Measurements from ENCODE around the gene NR2F1.

The NR2F1 gene

DNA sequence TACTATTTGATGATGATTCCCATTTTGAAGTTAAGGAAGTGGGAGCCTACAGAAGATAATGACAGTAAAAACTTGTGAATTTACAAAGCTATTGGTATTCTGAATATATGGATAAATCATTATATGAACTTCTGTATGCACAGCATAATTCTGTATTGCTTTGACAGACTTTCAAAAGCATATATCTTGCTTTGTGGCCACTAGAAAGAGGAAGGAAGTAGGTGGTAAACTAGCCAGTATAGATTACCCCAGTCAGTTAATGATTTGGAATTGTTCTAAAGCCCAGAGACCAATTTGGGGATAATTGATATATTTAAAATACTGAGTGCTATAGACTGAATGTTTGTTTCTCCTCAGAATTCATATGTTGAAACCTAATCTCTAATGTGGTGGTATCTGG, 53.0 kb downstream of the NR2F1 start:
- DNase-seq (ENCODE audit: low read depth in 1 of 2, low spot score in 1 of 2): no peak

GRCh38 chr5:93636837-93637236, 53.8 kb downstream of the NR2F1 start:
- no peak for DNase-seq (ENCODE audit: low read depth in 1 of 2, low spot score in 1 of 2)

- DNase-seq (ENCODE audit: low read depth in 1 of 2, low spot score in 1 of 2): no peak
Observed at GRCh38 chr5:93637697-93638096, 54.7 kb downstream of the NR2F1 start.

GRCh38 chr5:93642526-93642925, 59.5 kb downstream of the NR2F1 start:
- no peak for DNase-seq (ENCODE audit: low read depth in 1 of 2, low spot score in 1 of 2)

Measured in stimulated activated CD4-positive, alpha-beta T cell treated with anti-CD3 and anti-CD28 coated beads, Interleukin-15, amount 100 ng/mL, for 1 hour (primary cell).